Pulmonary artery endothelial cell (primary cell): ENCODE measurements around the gene TMEM129. TPM values are rescaled to one million over a fixed set of nuclear protein-coding genes. Genes with fewer than 3 reads are reported as not detected.
A peak's percentile ranks its signal among the peaks of the same experiment; 100 is the strongest.
"Not testable (repeated sequence)": the region's sequence is repeated elsewhere in the genome, so short reads cannot be mapped to it uniquely, and the experiment has no call there.

Source experiments
- DNase-seq: peaks from one replicate; pipeline ENCODE4 v3.0.0-alpha.2; 2011; ENCODE audit warnings: low read depth, low spot score
- total RNA-seq: library from RNA; depleted of rRNA; stranded (reverse); fragments of >200 nt; gene quantifications from 2 replicates; pipeline ENCODE4 v1.2.3, GENCODE V29; 2014

TMEM129 gene
- total RNA-seq, 1 donor from 2014 or later, result 32.4 TPM

DNA sequence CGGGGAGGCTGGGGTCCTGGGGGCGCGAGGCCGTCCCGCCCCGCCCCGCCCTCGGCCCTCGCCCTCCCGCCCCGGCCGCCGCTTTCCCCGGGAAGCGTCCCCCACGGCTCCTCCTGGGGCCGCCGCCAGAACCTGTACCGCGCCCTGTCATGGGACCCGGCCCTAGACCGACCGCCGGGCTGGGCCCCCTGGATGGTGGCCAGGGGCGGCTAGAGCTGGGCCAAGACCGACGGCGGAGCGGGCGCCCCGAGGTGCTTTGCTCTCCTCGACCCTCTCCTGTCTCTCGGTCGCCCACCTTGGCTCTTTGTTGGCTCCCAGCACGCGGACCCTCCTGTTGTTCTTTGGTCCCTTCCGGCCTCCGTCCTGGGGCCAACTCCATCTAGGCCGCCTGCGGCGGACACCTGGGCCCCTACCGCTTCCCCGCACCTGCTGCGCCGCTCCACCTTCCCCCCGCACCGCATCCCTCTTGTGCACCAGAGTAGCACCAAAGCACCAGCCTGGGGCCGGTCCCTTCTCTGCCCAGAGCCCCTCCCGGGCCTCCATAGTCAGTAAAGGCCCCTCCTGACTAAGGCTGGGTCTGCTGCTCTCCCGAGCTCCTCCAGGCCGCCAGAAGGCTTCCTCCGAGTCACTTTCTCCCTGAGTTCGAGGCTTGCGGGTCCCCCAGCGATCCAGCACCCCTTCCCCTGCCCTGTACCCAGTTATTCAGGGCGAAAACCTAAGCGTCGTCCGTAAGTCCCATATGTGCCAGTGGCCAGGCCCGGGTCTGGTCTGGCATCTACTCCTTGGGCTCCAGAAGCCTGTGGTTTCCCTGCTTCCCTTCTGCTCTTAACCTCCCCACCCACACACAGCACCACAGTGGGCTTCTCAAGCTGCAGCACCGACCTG is 785 bp upstream of the TMEM129 start:
- DNase-seq, result no peak

DNA sequence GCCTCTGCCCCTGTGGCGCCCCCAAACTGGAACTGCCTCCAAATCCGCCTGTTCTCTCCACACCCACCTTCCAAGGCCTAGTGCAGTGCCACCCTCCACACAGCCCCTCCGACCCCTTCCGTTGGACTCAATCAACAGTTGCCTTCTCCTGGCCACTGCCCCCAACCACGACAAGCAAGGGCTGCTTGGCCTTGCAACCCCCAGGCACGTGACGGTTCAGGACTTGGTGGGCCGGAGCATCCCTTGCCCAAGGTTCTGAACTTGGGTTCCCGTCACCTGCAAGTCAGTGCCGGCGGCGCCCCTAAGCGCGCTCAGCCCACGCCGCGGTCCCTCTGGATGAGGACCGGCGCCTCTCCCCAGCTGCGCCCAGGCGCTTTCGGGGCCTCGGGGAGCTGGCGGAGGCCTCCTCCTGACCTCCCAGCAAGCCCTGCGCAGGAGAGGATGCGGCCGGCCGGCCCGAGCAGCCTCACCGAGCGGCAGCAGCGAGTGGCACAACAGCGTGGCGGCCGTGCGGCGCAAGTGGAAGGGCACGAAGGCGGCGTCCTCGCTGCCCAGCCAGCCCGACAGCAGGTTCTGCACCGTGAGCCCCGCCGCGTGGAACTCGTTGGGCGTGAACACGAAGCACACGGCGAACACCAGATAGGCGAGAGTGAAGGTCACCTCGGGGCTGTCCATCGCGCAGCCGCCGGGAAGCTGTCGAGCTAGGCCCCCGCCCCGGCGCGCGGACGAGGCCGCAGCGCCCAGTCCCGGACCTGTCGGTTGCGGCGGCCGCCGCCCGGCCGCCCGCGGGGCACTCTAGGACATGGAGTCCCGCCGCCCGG is 750 bp downstream of the TMEM129 start:
- no peak for DNase-seq

DNA sequence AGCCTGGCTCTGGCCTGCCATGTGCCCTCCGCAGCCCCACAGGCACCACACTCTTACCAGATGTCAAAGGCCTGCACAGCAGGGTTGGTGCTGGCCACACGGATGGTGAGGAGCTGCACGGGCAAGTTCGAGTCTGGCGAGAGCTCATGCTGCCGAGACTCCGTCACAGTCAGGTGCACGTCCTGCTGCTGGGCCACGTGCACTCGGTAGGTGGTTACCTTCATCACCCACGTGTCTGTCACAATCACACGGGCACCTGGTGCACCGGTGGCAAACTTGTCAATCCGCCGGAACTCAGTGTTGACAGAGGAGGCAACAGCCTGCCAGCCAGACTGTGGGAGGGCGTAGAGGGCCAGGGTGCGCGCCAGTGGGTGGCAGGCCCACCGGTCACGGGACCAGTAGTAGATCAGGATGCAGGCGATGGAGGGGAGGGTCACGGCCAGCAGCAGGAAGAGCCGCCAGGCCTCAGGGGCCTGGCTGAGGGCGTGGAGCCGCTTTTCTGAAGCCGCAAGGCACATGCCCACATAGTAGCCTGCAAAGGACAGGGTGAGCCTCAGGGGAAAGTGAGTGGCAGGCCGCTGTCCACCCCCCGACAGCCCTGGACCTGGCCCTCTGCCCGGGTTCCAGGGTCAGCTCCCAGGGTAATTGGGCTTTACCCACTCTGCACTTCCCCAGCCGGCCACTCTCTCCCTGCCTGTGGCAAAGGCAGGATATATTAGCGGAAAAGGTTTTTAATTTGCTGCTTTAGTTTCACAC is 2.9 kb downstream of the TMEM129 start:
- DNase-seq, result no peak

DNA sequence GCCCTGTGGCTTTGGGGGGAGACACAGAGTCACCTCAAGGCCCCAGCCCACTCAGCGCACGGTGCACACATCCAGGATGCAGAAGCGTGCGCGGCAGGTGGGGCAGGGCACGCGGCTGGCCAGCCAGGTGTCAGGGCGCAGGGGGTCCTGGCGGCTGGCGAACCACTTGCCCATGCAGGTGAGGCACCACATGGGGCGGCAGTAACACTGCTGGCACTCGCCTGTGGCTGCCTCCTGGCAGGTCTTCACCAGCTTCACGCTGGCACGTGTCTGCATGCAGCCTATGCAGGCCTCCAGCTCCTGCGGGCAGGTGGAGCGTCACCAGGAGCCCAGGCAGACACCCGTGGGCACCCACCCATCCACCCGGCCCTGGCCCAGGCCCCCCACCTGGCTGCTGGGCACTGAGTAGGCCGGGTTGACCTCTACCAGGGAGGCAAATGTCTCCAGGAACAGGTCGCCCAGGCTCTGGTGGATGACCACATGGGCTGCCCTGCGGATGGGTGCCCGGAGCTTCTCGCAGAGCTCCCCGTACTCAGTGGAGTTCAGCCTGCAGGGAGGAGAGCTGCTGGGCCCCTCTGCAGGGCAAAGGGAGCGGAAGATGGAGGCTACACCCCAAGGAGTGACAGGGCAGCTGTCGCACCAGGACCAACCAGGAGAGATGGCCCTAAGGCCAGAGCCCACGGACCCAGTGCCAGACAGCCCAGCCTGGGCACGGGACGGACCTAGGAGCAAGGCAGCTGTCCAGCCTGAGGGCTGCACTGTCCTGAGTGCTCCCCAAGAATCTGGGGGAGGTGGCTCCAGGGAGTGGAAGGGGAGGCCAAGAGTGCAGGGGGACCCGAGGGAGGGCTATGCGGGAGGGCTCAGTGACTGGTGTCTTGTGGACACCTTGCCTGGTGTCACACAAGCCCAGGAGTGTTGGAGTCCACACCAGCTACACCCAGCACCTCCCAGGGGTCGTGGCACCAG is 3.7 kb downstream of the TMEM129 start:
- DNase-seq, result no peak

DNA sequence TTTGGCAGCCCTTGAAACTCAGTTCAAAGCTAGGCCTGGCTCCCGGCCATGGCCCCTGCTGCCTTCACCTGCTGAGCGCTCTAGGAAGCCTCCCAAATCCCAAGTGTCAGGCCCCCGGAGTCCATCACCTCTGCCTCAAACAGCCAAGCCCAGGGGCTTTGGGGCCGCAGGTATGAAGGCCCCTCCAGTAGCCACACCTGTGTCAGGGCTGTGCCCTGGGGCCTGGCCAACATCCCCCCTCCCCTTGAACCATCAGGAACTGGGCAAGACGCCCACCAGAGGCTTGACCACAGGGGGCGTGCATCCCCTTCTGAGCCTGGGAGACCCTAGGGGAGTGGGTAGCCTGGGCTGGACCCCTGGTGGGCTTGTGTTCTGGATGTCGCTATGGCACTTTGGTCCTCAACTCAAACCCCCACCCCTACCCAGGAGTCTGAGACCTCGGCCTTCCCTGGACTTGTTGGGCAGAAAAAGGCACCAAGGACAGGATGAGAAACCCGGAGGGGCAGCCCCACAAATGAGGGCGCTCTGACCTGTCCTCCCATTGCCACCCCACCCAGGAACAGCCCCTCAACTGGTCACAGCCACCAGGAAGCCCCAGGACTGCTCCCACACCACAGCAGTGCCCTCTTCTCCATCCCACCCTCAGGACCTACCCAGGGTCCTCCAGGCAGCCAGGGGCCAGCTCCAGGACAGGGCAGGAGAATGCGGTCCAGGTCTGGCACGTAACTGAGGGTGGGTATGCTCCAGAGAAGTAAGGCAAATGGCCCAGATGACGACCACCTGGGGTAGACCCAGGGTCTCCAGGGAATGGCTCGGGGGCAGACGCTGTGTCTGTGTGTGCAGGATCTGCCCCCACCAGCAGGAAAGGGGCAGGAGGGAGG is 4.8 kb downstream of the TMEM129 start:
- no peak for DNase-seq

DNA sequence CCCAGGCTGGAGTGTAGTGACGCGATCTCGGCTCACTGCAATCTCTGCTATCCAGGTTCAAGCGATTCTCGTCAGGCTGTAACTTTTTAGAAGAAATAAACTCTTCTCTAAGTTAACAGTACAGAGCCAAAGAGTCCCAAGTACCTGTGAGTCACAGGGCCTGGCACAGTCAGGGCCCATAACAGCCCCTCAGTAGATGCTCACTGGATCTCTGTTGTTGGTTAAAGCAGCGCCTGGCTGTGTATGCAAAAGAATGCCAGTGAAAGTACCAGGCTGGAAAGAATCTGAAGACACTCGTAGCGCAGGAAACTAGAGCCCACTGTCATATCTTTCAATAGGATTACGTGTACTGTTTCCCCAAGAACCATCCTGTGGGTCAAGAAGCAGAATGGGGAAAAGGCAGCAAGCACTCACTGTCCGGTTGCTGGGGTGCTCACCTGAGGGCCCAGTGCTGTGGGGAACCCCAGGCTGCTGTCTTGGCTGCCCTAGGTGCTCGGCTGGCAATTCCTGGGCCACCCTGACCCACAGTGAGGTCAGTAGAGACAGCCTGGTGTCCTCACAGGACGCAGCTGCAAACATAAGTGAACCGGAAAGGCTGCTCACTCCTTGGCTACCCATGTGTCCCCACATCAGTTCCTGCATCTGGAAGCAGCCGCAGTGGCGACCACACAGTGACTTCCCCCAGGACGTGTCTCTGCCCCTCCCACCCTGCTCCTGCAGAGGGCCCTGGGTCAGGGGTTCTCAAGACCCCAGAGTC is 5.9 kb downstream of the TMEM129 start:
- no peak for DNase-seq

DNA sequence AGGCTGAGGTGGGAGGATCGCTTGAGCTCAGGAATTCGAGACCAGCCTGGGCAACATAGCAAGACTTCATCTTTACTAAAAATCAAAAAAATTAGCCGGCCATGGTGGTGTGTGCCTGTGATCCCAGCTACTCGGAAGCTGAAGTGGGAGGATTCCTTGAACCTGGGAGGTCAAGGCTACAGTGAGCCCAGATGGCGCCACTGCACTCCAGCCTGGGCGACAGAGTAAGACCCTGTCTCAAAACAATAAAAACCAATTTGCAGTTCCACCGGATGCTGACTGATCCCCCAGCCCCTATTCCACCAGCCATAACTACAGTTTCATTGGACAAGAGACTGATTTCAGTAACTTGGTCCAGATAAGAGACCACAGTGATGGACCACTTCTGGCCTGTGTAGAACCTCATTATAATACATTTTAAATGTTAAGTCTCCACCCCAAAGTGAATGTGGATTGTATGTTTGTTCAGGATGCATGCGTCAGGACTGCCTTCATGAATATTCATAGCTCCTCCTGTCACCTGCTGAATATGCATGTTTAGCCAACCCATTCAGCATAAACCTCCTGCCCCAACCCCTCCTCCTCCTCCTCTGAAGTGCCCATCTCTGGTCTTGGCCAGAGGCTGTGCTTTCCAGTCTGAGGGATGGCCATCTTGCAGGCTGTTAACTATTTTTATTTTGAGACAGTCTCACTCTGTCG is 6.7 kb downstream of the TMEM129 start:
- no peak for DNase-seq

DNA sequence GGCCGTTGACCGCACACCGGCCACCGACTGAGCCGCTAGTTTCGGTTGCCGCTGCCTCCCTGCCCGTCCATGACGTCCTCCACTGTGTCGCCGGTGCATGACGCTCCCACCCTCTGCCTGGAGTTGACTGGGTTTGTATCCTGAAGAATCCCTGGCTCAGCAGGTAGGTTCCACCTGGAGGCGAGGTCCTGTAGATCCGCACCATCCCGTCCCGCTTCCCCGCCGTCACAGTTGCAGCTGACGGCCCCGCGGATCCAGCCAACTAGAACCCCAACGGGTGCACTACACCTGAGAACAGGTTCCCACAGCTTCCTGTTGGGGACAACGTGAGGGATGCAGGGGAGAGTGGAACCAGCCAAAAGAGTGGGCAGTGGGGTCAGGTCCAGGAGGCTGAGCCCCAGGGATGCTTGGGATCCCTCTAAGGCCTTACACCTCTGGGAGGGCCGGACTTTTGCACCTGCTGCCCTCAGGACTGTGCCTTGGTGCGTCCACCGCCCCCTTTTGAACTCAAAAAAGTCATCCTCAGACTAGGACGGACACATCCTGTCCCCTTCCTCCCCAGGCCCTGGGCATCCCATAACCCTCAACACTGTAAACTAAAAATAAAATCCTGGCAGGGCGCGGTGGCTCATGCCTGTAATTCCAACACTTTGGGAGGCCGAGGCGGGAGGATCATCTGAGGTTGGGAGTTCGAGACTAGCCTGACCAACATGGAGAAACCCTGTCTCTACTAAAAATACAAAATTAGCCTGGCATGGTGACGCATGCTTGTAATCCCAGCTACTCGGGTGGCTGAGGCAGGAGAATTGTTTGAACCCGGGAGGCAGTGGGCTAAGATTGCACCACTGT is 7.9 kb downstream of the TMEM129 start:
- DNase-seq, result no peak

DNA sequence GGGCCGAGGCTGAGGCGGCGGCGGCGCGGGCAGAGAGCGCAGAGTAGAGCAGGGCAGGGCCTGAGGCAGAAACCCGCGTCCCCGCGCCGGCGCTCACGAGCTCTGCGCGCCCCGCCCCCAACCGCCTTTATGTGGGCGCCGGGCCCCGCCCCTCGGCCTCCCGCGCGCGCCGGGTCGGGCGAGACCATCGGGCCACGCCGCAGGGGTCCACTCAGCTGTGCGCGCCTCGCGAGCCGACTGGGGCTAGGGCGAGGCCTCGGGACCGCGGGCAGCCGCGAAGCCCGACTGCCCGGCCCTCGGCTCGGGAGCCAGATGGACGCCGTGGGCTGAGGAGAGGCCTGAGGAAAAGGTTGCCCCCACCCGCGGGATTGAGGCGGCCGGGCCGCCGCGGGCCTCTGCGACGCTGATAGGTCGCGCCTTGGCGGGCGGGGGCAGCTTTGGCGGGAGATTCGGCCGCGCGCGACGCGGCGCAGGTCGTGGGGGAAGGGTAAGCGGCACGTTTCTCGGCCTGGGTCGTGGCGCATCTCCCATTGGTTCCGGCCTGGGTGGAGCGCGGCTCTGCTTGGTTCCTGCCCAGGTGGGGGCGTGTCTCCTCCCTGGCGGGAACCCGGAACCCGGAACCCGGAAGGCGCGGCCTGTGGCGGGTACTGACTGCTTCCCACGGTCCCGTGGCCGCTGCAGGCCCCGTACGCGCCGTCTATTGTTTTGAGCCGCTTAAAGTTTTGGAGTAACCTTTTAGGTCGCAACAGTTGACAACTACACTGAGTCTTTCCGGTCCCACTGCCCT is 8.7 kb downstream of the TMEM129 start, which contains the start of gene SLBP:
SLBP (minus strand) TSS at position 104 of the 787 bp plus-strand sequence. CDS start 131 bp downstream, outside the sequence.
- peak; percentile 65 for DNase-seq

DNA sequence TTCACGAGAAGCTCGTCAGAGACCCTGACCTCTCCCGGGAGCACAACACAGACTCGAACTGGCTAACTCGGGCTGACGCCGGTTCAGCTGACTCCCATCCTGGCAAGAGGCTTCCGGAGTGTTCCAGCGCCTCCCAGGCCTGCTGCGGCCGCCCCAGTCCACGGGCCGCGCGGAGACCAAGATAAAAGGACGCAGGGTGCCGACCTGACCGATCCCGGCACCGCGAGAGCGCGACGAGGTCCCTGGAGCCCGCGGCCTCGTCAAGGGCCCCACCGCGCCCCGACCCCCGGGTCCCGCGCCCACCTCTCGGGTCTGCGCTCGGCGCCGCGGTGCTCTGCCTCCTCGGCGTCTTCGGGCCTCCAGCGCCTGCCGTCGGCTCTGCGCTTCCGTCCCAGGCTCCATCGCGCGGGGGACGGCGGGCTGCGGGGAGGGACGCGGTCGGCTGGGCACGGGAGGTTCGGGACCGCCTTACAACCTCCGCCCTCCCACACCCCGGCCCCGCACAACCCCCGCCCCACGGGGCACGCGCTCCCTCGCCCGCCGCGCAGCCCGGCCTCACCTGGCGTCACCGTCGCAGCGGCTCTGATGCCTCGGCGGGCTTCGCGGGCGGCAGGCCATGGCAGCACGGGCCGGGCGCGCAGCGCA is 9.4 kb downstream of the TMEM129 start:
- no peak for DNase-seq

DNA sequence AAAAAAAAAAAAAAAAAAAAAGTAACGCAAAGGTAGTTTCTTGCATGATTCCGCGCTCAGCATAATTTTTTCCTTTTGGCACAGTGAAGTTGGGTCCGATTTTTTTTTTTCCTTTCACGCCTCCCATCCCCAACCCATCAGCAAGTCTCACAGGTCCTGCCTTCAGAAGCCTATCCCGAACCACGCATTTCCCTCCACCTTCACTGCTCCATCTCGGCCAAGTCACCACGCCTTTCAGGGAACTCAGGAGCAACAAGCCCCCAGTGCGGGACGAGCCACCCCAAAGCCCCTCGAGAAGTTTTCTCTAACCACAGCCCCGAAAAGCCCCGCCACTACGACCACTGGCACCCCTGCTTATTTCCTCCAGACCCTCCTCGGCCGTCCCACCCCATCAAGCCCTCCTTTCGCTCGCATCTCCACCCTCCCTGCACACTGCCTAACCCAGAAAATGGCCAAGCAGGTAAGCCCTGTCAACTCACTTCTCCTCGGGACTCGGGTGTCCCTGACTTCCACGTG is 10.0 kb downstream of the TMEM129 start:
- DNase-seq, result no peak

DNA sequence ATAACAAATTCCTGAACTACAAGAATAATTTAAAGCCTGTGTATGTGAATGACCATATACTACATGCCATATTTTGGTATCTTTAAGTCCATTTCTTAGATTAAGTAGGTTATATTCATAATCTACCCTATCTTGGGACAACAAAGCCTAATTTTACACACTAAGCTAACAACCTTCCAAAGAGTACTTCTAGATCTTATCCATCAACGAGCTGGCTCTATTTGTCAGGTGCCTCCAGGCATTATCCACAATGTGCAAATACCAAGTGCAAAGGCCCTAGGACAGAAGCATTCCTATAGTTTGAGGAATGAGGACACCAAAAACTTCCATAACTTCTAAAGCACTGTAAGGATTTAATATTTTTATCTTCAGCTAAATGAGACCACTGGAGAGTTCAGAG is 12.5 kb downstream of the TMEM129 start:
- DNase-seq, result no peak

DNA sequence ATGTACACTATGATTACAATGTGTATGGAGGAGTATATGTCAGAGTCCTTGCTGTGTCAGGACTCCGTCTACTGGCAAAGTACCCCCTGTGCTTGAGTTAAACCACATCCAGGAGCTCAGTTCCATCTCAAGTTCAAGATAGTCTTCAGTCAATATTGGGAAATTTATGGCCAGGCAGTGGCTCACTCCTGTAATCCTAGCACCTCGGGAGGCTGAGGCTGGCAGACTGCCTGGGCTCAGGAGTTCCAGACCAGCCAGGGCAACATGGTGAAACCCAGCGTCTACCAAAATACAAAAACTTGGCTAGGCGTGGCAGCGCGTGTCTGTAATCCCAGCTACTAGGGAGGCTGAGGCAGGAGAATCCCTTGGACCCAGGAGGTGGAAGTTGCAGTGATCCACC is 14.8 kb downstream of the TMEM129 start:
- no peak for DNase-seq

DNA sequence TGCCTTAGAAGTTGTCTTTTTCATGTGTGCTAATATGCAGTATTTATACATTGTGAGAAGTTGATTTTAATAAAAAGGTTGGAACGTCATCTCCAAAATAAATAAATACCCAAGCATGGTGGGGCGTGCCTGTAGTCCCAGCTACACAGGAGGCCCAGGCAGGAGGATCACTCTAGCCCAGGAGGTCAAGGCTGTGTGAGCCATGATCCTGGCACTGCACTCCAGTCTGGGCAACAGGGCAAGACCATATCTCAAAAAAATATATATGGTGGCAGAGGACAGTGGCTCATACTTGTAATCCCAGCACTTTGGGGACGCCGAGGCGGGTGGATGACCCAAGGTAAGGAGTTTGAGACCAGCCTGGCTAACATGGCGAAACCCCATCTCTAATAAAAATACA is 15.4 kb downstream of the TMEM129 start:
- no peak for DNase-seq

DNA sequence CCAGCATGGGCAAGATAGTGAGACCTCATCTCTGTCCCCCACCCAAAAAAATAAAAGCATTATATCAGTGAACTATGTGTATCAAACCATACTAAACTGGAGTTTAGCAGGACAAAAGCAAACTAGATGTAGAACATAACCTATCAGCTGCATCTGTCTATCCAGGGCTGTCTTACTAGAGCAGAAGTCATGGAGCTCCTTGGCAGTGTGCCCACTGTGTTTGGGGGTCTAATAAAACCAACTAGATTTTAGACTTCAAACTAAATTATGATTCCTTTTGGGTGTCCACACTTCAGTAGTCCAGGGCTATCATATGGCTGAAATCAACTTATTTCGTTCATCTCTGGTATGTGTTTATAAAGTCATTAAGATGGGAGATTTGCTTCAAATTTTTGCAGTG is 17.3 kb downstream of the TMEM129 start:
- no peak for DNase-seq

DNA sequence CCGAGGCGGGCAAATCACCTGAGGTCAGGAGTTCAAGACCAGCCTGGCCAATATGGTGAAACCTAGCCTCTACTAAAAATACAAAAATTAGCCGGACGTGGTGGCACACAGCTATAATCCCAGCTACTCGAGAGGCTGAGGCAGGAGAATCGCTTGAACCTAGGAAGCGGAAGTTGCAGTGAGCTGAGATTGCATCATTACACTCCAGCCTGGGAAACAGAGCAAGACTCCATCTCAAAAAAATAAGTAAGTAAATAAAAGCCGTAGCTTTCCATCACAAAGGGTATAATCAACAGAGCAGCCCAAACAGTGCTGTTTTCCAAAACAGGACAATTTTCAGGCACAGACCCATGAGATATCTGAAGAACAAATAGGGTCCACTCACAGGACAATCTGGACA is 19.5 kb downstream of the TMEM129 start:
- not testable (repeated sequence) for DNase-seq
